HG03354 (cell line): ENCODE data around the gene SLC5A6.
"Not testable (repeated sequence)": the region's sequence is repeated elsewhere in the genome, so short reads cannot be mapped to it uniquely, and the experiment has no call there.

ENCODE experiments used
- ATAC-seq: cut with Tn5 transposase; IDR thresholded peaks from one replicate; pipeline ENCODE4 v1.9.1; 2021; ENCODE audit warnings: mild to moderate bottlenecking; ENCODE audit not compliant: unreplicated experiment, poor library complexity, severe bottlenecking

The SLC5A6 gene

GRCh38 chr2:27209621-27210401 is 2.3 kb downstream of the SLC5A6 start:
- no peak for ATAC-seq

GRCh38 chr2:27208486-27209050 is 3.5 kb downstream of the SLC5A6 start:
- ATAC-seq: no peak

GRCh38 chr2:27206346-27206745 is 5.7 kb downstream of the SLC5A6 start:
- no peak for ATAC-seq

GRCh38 chr2:27205206-27205605 is 6.9 kb downstream of the SLC5A6 start:
- ATAC-seq: no peak

- no peak for ATAC-seq
These were observed 7.5 kb downstream of the SLC5A6 start for GRCh38 chr2:27204566-27204965.

- no peak for ATAC-seq
These were observed 8.3 kb downstream of the SLC5A6 start for GRCh38 chr2:27203741-27204140.

GRCh38 chr2:27202854-27203253 is 9.2 kb downstream of the SLC5A6 start:
- no peak for ATAC-seq

- ATAC-seq: no peak
These were observed 10.4 kb downstream of the SLC5A6 start for GRCh38 chr2:27201675-27202074.

- ATAC-seq: no peak
These were observed 12.8 kb downstream of the SLC5A6 start for GRCh38 chr2:27199241-27199640.

GRCh38 chr2:27198627-27199026 is 13.4 kb downstream of the SLC5A6 start:
- no peak for ATAC-seq

GRCh38 chr2:27198068-27198467 is 14.0 kb downstream of the SLC5A6 start:
- not testable (repeated sequence) for ATAC-seq

GRCh38 chr2:27195799-27196198 is 16.3 kb downstream of the SLC5A6 start:
- not testable (repeated sequence) for ATAC-seq

- no peak for ATAC-seq
These were observed 17.3 kb downstream of the SLC5A6 start for GRCh38 chr2:27194538-27195354.

- no peak for ATAC-seq
These were observed 20.8 kb downstream of the SLC5A6 start for GRCh38 chr2:27191070-27191829.

- ATAC-seq: no peak
These were observed 22.1 kb downstream of the SLC5A6 start for GRCh38 chr2:27189989-27190388.

GRCh38 chr2:27186613-27187345 is 25.3 kb downstream of the SLC5A6 start:
- no peak for ATAC-seq

- ATAC-seq: no peak
These were observed 26.6 kb downstream of the SLC5A6 start for GRCh38 chr2:27185331-27186026.

- ATAC-seq: no peak
These were observed 28.0 kb downstream of the SLC5A6 start for GRCh38 chr2:27184115-27184514.

GRCh38 chr2:27182346-27182745 is 29.7 kb downstream of the SLC5A6 start:
- ATAC-seq: no peak
